T-cell (primary cell): ENCODE data around the gene CCDC144A. TPM values are rescaled to one million over a fixed set of nuclear protein-coding genes. Genes with fewer than 3 reads are reported as not detected.
"Not testable (repeated sequence)": the region's sequence is repeated elsewhere in the genome, so short reads cannot be mapped to it uniquely, and the experiment has no call there.

Experiments
- ATAC-seq, 4 experiments: fragments of 200-7000 bp in 3 of 4; fragments of 150-1000 bp in 1 of 4; cut with Tn5 transposase; replicated peaks in 1 of 4; 1 replicate in 3 of 4; 2 replicates in 1 of 4; pipeline ENCODE4 v1.10.0; 2021; ENCODE audit warnings: moderate library complexity in 3 of 4, mild to moderate bottlenecking in 2 of 4, moderate number of reproducible peaks in 1 of 4
- CTCF ChIA-PET, 2 donors: fragments of 300-600 bp; sonication (Branson Sonifier 250); formaldehyde crosslinking; loops; one replicate each; lab custom pipeline; 2022; ENCODE audit warnings: antibody characterized with exemption in 2 of 2; lab: Charles Lee
- POLR2A ChIA-PET, 2 donors: fragments of 300-600 bp; sonication (Branson Sonifier 250); formaldehyde crosslinking; loops; one replicate each; lab custom pipeline; 2022; ENCODE audit warnings: antibody characterized with exemption in 2 of 2; lab: Charles Lee
- DNase-seq, 35 experiments: peaks; one replicate each; pipeline versions ENCODE4 v3.0.0 to v3.0.0-alpha.2; 2013 to 2023
- H3K27ac ChIP-seq: one replicate; pipeline ENCODE4 v1.5.1; 2013; ENCODE audit warnings: low read length
- H3K27me3 ChIP-seq, 2 experiments: replicated peaks in 1 of 2; 1 replicate in 1 of 2; 2 replicates in 1 of 2; pipeline versions ENCODE4 v1.6.1 to v1.7.0; 2013; ENCODE audit warnings: low read length in 1 of 2, mixed read lengths in 1 of 2; ENCODE audit not compliant: control insufficient read depth in 2 of 2, insufficient read depth in 2 of 2; ENCODE audit errors: extremely low read depth in 1 of 2
- H3K36me3 ChIP-seq, 2 donors: 1 replicate in 1 of 2; 2 replicates in 1 of 2; pipeline versions ENCODE4 v1.6.1 to v1.7.0; 2013; ENCODE audit warnings: low read length in 1 of 2; ENCODE audit not compliant: control insufficient read depth in 2 of 2, insufficient read depth in 1 of 2; ENCODE audit errors: extremely low read depth in 1 of 2
- H3K4me1 ChIP-seq, 2 experiments: 1 replicate in 1 of 2; 2 replicates in 1 of 2; pipeline versions ENCODE4 v1.6.1 to v1.7.0; 2013; ENCODE audit warnings: low read length in 2 of 2, mixed read lengths in 1 of 2; ENCODE audit not compliant: insufficient read depth in 2 of 2, control insufficient read depth in 1 of 2; ENCODE audit errors: extremely low read depth in 1 of 2
- H3K4me3 ChIP-seq, 2 donors: 1 replicate in 1 of 2; 2 replicates in 1 of 2; pipeline versions ENCODE4 v1.5.1 to v1.7.0; 2013; ENCODE audit warnings: mild to moderate bottlenecking in 2 of 2, low read length in 1 of 2, moderate library complexity in 1 of 2; ENCODE audit not compliant: control insufficient read depth in 1 of 2; ENCODE audit errors: extremely low read depth in 1 of 2
- H3K9me3 ChIP-seq: 2 replicates; pipeline ENCODE4 v1.7.0; 2013
- H3K27ac Mint-ChIP-seq, 2 donors: one replicate each; pipeline ENCODE4 v1.8.0; 2020 to 2021; ENCODE audit warnings: mild to moderate bottlenecking in 2 of 2, mixed read lengths in 2 of 2
- H3K27me3 Mint-ChIP-seq, 2 donors: one replicate each; pipeline ENCODE4 v1.8.0; 2021 to 2022; ENCODE audit warnings: mixed read lengths in 2 of 2
- H3K36me3 Mint-ChIP-seq: one replicate; pipeline ENCODE4 v1.8.0; 2021; ENCODE audit warnings: mixed read lengths
- H3K4me1 Mint-ChIP-seq, 3 donors: one replicate each; pipeline ENCODE4 v1.8.0; 2020 to 2022; ENCODE audit warnings: mixed read lengths in 3 of 3, mild to moderate bottlenecking in 1 of 3
- H3K4me3 Mint-ChIP-seq, 3 donors: one replicate each; pipeline ENCODE4 v1.8.0; 2020 to 2022; ENCODE audit warnings: mild to moderate bottlenecking in 3 of 3, mixed read lengths in 3 of 3, moderate library complexity in 3 of 3
- H3K9me3 Mint-ChIP-seq, 3 donors: one replicate each; pipeline ENCODE4 v1.8.0; 2020 to 2022; ENCODE audit warnings: mixed read lengths in 3 of 3
- WGBS: methylation state at CpG from one replicate; pipeline ENCODE4 v1.1.5; 2013; ENCODE audit warnings: missing lambda C conversion rate; ENCODE audit not compliant: insufficient coverage; 5-methylcytosine and 5-hydroxymethylcytosine counted together
- total RNA-seq, 35 experiments: library from RNA in 6 of 35; stranded (reverse) in 6 of 35; fragments of 120-200 nt in 1 of 35; gene quantifications; one replicate each; pipeline versions ENCODE4 v1.2.1 to v1.2.4 and lab custom pipeline; 2013 to 2026

CCDC144A gene
- total RNA-seq, 5 donors from 2014 or later (not counting 1 experiment from before 2014, with no cell fraction given) = 0.38 to 22.3 (median 8.0) TPM

- POLR2A ChIA-PET, H3K9me3 ChIP-seq, H3K4me1 Mint-ChIP-seq, H3K4me3 Mint-ChIP-seq, H3K27ac ChIP-seq, H3K9me3 Mint-ChIP-seq, DNase-seq, H3K4me1 ChIP-seq, ATAC-seq, H3K36me3 Mint-ChIP-seq, H3K27ac Mint-ChIP-seq, H3K36me3 ChIP-seq, H3K4me3 ChIP-seq: not testable (repeated sequence)
- no CpG with 5 or more reads among the region's 4 CpGs for WGBS
- H3K27me3 Mint-ChIP-seq = peaks cover 21 to 22% of the 10 kb centered on the region in 2 donors
- H3K27me3 ChIP-seq = peaks cover 2 to 10% of the 10 kb centered on the region in 2 experiments
- CTCF ChIA-PET = interaction anchor here in 1 of 2 donors (0.7 kb wide), 1 partner anchor 159 kb away, joined by 4 read pairs; no protein-coding TSS in a partner anchor
Measured at GRCh38 chr17:16686019-16686418, 4.0 kb upstream of the CCDC144A start.

GRCh38 chr17:16687151-16687550 is 2.9 kb upstream of the CCDC144A start:
- H3K36me3 Mint-ChIP-seq = not testable (repeated sequence)

GRCh38 chr17:16690447-16690846 is 406 bp downstream of the CCDC144A start:
- H3K27me3 Mint-ChIP-seq, DNase-seq, H3K4me1 Mint-ChIP-seq, H3K9me3 Mint-ChIP-seq, H3K36me3 ChIP-seq, H3K27ac ChIP-seq, H3K4me1 ChIP-seq, CTCF ChIA-PET, H3K9me3 ChIP-seq, H3K27me3 ChIP-seq, POLR2A ChIA-PET, H3K36me3 Mint-ChIP-seq, H3K4me3 ChIP-seq: not testable (repeated sequence)
- peak overlapping the region in 1 of 2 donors; percentile 36 for H3K27ac Mint-ChIP-seq
- peak in 1 of 4 experiments; percentile 27 for ATAC-seq
- peak overlapping the region in 1 of 3 donors; percentile 74 for H3K4me3 Mint-ChIP-seq
- WGBS = 85% methylated on average over 8 of the region's 30 CpGs

More at GRCh38 chr17:16687151-16687550, 2.9 kb upstream of the CCDC144A start:
- H3K4me3 ChIP-seq, POLR2A ChIA-PET, H3K4me1 Mint-ChIP-seq, ATAC-seq, H3K4me3 Mint-ChIP-seq, H3K36me3 ChIP-seq, DNase-seq, H3K4me1 ChIP-seq, H3K27ac Mint-ChIP-seq, H3K9me3 Mint-ChIP-seq, H3K9me3 ChIP-seq, CTCF ChIA-PET, H3K27ac ChIP-seq: not testable (repeated sequence)
- WGBS = no CpG with 5 or more reads among the region's 5 CpGs
- peaks cover 2 to 10% of the 10 kb centered on the region in 2 experiments for H3K27me3 ChIP-seq
- peaks cover 19% of the 10 kb centered on the region in 2 donors for H3K27me3 Mint-ChIP-seq

GRCh38 chr17:16697603-16698002 is 7.6 kb downstream of the CCDC144A start:
- H3K9me3 Mint-ChIP-seq, H3K4me3 Mint-ChIP-seq, CTCF ChIA-PET, POLR2A ChIA-PET, H3K27me3 Mint-ChIP-seq, H3K4me1 Mint-ChIP-seq, H3K27ac ChIP-seq, H3K9me3 ChIP-seq, H3K36me3 ChIP-seq, DNase-seq, H3K27me3 ChIP-seq, H3K36me3 Mint-ChIP-seq, H3K27ac Mint-ChIP-seq, H3K4me3 ChIP-seq, ATAC-seq, H3K4me1 ChIP-seq: not testable (repeated sequence)
- no CpG with 5 or more reads among the region's 5 CpGs for WGBS

GRCh38 chr17:16745492-16746203 is 55.6 kb downstream of the CCDC144A start:
- H3K4me3 Mint-ChIP-seq = peak overlapping the region in 1 of 3 donors; percentile 62
- peak overlapping the region in 1 of 2 donors; percentile 21 for H3K27ac Mint-ChIP-seq
- CTCF ChIA-PET, H3K36me3 ChIP-seq, H3K4me3 ChIP-seq, H3K27ac ChIP-seq, H3K9me3 Mint-ChIP-seq, H3K4me1 ChIP-seq, H3K36me3 Mint-ChIP-seq, POLR2A ChIA-PET, H3K27me3 ChIP-seq, H3K9me3 ChIP-seq, DNase-seq: not testable (repeated sequence)
- peak in 1 of 4 experiments; percentile 24 for ATAC-seq
- 4% methylated on average over 4 of the region's 25 CpGs for WGBS
- peaks cover 8 to 11% (median 10%) of the 10 kb centered on the region in 3 donors for H3K4me1 Mint-ChIP-seq
- H3K27me3 Mint-ChIP-seq = peaks cover 24 to 42% of the 10 kb centered on the region in 2 donors

- H3K4me3 ChIP-seq, H3K36me3 Mint-ChIP-seq, H3K4me1 ChIP-seq, H3K27ac ChIP-seq, H3K36me3 ChIP-seq, H3K27ac Mint-ChIP-seq, H3K27me3 ChIP-seq, H3K9me3 Mint-ChIP-seq, POLR2A ChIA-PET, H3K9me3 ChIP-seq, DNase-seq: not testable (repeated sequence)
- peaks cover 10 to 17% (median 10%) of the 10 kb centered on the region in 3 donors for H3K4me1 Mint-ChIP-seq
- H3K4me3 Mint-ChIP-seq = peak overlapping the region in 1 of 3 donors; percentile 62
- CTCF ChIA-PET = interaction anchor here in 1 of 2 donors (0.7 kb wide), 1 partner anchor 1518 kb away, joined by 3 read pairs; no protein-coding TSS in a partner anchor
- H3K27me3 Mint-ChIP-seq = peaks cover 30 to 48% of the 10 kb centered on the region in 2 donors
- no CpG with 5 or more reads among the region's 24 CpGs for WGBS
- ATAC-seq = peak in 3 of 4 experiments; percentile 16 to 33 (median 16)
Measured at GRCh38 chr17:16746571-16746970, 56.5 kb downstream of the CCDC144A start.
